ENCODE data around the gene PIK3AP1. TPM values are rescaled to one million over a fixed set of nuclear protein-coding genes. Genes with fewer than 3 reads are reported as not detected.
"Not testable (repeated sequence)": the region's sequence is repeated elsewhere in the genome, so short reads cannot be mapped to it uniquely, and the experiment has no call there.

Gene PIK3AP1
- total RNA-seq, 4 donors from 2014 or later = 5.8 to 111 (median 13.4) TPM

DNA sequence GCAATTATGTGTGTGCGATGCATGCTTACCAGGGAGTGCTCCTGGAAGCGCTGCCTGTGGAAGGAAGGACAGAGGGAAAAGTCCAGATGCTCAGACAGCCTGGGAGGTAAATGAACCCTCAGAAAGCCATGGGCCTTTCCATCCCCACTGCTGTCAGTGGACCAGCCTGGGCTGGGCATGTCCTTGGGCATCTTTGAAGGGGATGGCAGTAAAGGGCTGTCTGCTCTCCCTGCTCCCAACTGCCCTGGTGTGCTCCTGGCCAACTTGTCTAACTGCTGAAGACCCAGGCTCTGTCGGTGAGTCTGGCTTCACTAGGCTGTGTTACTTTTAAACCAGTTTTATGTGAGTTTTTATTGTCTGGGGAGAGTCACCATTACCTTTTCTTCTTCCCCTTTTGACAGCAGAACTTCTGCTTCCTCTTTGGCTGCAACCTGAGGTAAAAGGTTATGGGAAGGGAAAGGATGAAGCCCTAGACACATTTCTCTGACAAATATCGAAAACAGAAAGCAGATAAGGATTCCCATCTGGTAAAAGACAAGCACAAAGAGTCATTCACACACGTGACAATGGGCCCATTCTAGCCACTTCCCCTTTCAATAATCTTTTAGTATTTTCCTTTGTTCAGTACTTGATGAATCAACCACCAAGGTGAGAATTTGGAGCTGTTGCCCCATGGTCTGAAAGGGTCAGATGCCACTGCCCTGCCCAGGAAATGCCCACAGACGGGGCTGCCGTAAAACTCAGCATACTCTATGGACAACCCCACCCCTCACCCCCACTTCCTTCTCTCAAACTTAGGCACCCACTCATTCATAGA, 27.6 kb upstream of the PIK3AP1 start:
- no peaks in the 10 kb centered on the region for H3K36me3 ChIP-seq
- TF ChIP-seq, protein P1, sequence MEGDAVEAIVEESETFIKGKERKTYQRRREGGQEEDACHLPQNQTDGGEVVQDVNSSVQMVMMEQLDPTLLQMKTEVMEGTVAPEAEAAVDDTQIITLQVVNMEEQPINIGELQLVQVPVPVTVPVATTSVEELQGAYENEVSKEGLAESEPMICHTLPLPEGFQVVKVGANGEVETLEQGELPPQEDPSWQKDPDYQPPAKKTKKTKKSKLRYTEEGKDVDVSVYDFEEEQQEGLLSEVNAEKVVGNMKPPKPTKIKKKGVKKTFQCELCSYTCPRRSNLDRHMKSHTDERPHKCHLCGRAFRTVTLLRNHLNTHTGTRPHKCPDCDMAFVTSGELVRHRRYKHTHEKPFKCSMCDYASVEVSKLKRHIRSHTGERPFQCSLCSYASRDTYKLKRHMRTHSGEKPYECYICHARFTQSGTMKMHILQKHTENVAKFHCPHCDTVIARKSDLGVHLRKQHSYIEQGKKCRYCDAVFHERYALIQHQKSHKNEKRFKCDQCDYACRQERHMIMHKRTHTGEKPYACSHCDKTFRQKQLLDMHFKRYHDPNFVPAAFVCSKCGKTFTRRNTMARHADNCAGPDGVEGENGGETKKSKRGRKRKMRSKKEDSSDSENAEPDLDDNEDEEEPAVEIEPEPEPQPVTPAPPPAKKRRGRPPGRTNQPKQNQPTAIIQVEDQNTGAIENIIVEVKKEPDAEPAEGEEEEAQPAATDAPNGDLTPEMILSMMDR (IDR thresholded peaks at IDR 0.05) = no peak
- TF ChIP-seq POLR2A (IDR thresholded peaks at IDR 0.05) = no peak
- no peaks in the 10 kb centered on the region for H3K27me3 ChIP-seq
- peak overlapping the region in 3 of 4 donors; percentile 31 to 73 (median 45) for H3K27ac ChIP-seq
- peaks cover 0 to 13% (median 5%) of the 10 kb centered on the region in 4 donors for H3K4me1 ChIP-seq
- H3K9me3 ChIP-seq = no peaks in the 10 kb centered on the region
- H3K4me3 ChIP-seq = no peak overlapping the region
- peak in 1 of 3 donors; percentile 35 for DNase-seq

DNA sequence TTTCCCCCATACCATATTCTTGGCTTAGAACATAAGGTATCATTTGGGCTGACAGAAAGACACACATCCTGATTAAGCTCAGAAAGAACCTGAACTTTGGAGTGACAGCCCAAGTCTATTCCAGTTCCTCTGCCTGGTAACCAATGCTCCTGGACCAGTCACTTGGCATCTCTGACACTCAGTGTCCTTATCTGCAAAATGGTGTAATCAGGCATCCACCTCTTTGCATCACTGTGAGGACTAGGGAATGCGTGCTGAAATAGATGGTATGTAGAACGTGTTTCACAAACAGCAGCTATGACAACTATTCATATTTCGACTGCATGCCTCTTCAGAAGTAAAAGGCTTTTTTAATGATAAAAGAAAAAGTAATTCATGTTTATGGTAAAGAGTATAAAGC, 26.2 kb upstream of the PIK3AP1 start:
- Histone ChIP-seq H3K4me1 (peaks cover 0 to 13% (median 5%) of the 10 kb centered on the region in 4 donors), H3K36me3 (no peaks in the 10 kb centered on the region), H3K4me3 (no peak overlapping the region), H3K27me3 (no peaks in the 10 kb centered on the region), H3K9me3 (no peaks in the 10 kb centered on the region), H3K27ac (no peak overlapping the region)
- no peak for DNase-seq
- TF ChIP-seq, protein P1 (IDR thresholded peaks at IDR 0.05) = no peak
- TF ChIP-seq POLR2A (IDR thresholded peaks at IDR 0.05) = no peak

DNA sequence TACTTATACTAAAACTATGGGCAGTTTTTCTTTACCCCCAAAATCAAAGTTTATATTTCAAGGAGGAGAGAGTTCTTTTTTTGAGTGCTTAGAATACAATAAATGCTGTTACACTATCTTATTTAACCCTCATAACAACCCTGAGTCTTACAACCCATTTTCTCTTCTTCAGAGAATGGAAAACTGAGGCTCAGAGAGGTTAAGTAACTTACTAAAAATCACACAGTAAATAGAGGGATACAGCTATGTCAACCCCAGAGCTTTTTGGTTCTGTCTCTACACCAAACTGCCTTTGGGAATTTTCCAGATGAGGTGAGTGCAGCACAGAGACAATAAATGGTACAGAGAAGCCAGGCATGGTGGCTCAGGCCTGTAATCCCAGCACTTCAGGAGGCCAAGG, 25.6 kb upstream of the PIK3AP1 start:
- no peak overlapping the region for H3K4me3 ChIP-seq
- H3K36me3 ChIP-seq = no peaks in the 10 kb centered on the region
- TF ChIP-seq, protein P1 (IDR thresholded peaks at IDR 0.05) = no peak
- TF ChIP-seq POLR2A (IDR thresholded peaks at IDR 0.05) = no peak
- H3K4me1 ChIP-seq = peaks cover 0 to 13% (median 5%) of the 10 kb centered on the region in 4 donors
- no peak overlapping the region for H3K27ac ChIP-seq
- H3K9me3 ChIP-seq = no peaks in the 10 kb centered on the region
- no peaks in the 10 kb centered on the region for H3K27me3 ChIP-seq
- DNase-seq = no peak

DNA sequence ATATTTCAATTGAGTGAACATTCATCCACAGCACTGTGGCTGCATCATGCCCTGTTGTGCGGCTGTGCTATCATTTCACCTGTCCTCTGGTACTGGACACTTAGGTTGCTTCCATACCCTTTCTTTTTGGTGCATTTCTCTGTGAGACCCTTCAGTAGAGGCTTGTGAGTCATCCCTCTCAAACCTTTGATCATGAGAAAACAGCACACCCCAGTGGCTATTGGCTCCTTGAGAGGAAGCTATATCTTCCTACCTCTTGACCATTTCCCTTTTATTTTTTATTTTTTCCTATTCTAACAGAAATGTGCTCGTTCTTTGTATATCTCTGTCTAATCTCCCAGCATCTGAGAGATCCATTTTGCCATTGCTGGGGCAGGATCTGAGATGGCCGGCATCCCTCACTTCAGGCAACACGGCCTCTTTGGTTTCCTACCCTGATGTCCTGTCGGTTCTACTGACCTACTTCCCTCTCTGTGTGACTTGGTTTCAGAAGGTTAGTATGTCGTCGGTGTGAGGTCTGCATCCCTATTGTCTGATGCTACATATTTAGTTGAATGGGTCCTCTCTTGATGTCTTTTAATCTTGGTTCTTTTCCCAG, 23.8 kb upstream of the PIK3AP1 start:
- TF ChIP-seq POLR2A (IDR thresholded peaks at IDR 0.05) = no peak
- TF ChIP-seq, protein P1 (IDR thresholded peaks at IDR 0.05) = peak in 4 of 6 experiments; percentile 16 to 28 (median 26)
- Histone ChIP-seq H3K9me3 (no peaks in the 10 kb centered on the region), H3K27me3 (no peaks in the 10 kb centered on the region), H3K4me1 (peaks cover 0 to 13% (median 5%) of the 10 kb centered on the region in 4 donors), H3K4me3 (no peak overlapping the region), H3K36me3 (no peaks in the 10 kb centered on the region), H3K27ac (peak overlapping the region in 1 of 4 donors; percentile 7)
- DNase-seq = no peak

DNA sequence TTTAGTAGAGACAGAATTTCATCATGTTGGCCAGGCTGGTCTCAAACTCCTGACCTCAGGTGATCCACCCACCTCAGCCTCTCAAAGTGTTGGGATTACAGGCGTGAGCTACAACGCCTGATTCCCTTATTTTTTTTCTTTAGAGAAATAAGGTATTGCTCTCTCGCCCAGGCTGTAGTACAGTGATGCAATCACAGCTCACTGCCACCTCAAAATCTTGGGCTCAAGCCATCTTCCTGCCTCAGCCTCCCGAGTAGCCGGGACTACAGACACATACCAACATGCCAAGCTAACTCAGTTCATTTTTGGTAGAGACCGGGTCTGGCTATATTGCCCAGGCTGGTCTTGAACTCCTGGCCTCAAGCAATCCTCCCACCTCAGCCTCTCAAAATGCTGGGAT, 21.2 kb upstream of the PIK3AP1 start:
- H3K9me3 ChIP-seq, H3K4me1 ChIP-seq, DNase-seq, H3K4me3 ChIP-seq, H3K36me3 ChIP-seq, H3K27me3 ChIP-seq: not testable (repeated sequence)
- peak overlapping the region in 2 of 4 donors; percentile 27 to 66 for H3K27ac ChIP-seq
